ENCODE results near the gene BABAM2. TPM values are rescaled to one million over a fixed set of nuclear protein-coding genes. Genes with fewer than 3 reads are reported as not detected.

Gene BABAM2
- total RNA-seq, 1 donor from 2014 or later = 37.1 TPM

GRCh38 chr2:27907547-27907946, 17.0 kb downstream of the BABAM2 start:
- Mint-ChIP-seq H3K27me3 (no peaks in the 10 kb centered on the region), H3K9me3 (ENCODE audit: low read depth) (no peaks in the 10 kb centered on the region), H3K4me3 (ENCODE audit: low read depth) (no peak overlapping the region), H3K4me1 (ENCODE audit: low read depth) (peaks cover 3% of the 10 kb centered on the region), H3K36me3 (ENCODE audit: insufficient read depth) (peaks cover 2% of the 10 kb centered on the region), H3K27ac (no peak overlapping the region)
- no peak for DNase-seq (ENCODE audit: low spot score, unreplicated experiment)
- TF ChIP-seq, protein P1, sequence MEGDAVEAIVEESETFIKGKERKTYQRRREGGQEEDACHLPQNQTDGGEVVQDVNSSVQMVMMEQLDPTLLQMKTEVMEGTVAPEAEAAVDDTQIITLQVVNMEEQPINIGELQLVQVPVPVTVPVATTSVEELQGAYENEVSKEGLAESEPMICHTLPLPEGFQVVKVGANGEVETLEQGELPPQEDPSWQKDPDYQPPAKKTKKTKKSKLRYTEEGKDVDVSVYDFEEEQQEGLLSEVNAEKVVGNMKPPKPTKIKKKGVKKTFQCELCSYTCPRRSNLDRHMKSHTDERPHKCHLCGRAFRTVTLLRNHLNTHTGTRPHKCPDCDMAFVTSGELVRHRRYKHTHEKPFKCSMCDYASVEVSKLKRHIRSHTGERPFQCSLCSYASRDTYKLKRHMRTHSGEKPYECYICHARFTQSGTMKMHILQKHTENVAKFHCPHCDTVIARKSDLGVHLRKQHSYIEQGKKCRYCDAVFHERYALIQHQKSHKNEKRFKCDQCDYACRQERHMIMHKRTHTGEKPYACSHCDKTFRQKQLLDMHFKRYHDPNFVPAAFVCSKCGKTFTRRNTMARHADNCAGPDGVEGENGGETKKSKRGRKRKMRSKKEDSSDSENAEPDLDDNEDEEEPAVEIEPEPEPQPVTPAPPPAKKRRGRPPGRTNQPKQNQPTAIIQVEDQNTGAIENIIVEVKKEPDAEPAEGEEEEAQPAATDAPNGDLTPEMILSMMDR (IDR thresholded peaks at IDR 0.05; ENCODE audit: unreplicated experiment) = no peak

DNA sequence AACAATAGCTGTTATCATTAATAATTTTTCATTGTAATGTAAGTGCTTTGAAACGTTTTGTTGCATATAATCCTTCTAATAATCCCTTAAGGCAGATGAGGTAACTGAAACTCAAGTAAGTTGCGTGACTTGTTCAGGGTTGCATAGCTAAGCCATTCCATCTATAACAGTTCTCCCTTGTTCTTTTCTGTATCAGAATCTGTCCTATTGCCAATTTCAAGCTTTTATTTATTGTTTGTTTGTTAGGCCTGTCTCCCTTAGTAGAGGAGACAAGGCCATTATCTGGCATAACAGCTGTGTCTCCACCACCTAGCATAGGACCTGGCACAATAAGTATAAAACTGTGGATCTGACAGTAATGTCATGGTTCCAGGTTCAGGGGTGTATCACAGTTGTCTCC, 19.4 kb downstream of the BABAM2 start:
- Mint-ChIP-seq H3K4me1 (ENCODE audit: low read depth) (peaks cover 5% of the 10 kb centered on the region), H3K9me3 (ENCODE audit: low read depth) (no peaks in the 10 kb centered on the region), H3K27me3 (no peaks in the 10 kb centered on the region), H3K36me3 (ENCODE audit: insufficient read depth) (no peaks in the 10 kb centered on the region), H3K4me3 (ENCODE audit: low read depth) (no peak overlapping the region), H3K27ac (no peak overlapping the region)
- TF ChIP-seq, protein P1 (IDR thresholded peaks at IDR 0.05; ENCODE audit: unreplicated experiment) = no peak
- DNase-seq (ENCODE audit: low spot score, unreplicated experiment) = no peak

DNA sequence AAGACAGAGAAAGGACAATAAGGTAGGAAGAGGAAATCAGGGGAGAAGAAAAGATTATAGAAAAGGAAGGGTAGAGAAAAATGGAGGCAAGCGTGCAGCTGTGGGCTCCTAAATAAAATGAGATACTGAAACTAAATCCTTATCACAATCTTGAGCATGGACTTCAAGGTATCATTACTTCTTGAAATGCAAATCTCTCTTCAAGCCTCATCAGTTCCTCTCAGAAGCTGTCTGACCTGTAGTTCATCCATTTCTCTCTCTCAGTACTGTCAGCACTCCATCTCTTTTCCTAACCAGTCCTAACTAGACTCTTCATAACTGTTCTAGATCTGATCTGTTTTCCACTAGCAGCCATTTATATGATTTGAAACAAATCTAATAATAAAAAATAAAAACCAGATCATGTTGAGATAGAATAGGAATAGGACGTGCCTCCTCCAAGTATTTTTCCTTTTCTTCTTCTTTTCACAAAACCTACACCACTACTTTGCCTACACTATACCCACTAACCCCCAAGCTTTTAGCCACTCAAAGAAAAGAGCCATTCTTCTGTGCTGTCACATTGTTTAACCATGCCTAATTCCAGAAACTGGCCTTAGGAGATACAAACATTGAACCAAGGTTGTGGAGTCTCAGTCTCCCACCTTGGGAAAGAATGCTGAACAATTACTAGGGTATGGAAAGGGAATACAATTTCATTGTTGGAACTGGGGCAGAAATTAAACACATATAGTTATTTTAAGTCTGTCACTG, 21.1 kb downstream of the BABAM2 start:
- H3K27ac Mint-ChIP-seq = no peak overlapping the region
- DNase-seq (ENCODE audit: low spot score, unreplicated experiment) = no peak
- no peak overlapping the region for H3K4me3 Mint-ChIP-seq (ENCODE audit: low read depth)
- TF ChIP-seq, protein P1 (IDR thresholded peaks at IDR 0.05; ENCODE audit: unreplicated experiment) = no peak
- H3K9me3 Mint-ChIP-seq (ENCODE audit: low read depth) = no peaks in the 10 kb centered on the region
- H3K4me1 Mint-ChIP-seq (ENCODE audit: low read depth) = peaks cover 5% of the 10 kb centered on the region
- H3K36me3 Mint-ChIP-seq (ENCODE audit: insufficient read depth) = no peaks in the 10 kb centered on the region
- no peaks in the 10 kb centered on the region for H3K27me3 Mint-ChIP-seq

GRCh38 chr2:27912512-27912911, 22.0 kb downstream of the BABAM2 start:
- Mint-ChIP-seq H3K4me1 (ENCODE audit: low read depth) (peaks cover 5% of the 10 kb centered on the region), H3K4me3 (ENCODE audit: low read depth) (no peak overlapping the region), H3K36me3 (ENCODE audit: insufficient read depth) (no peaks in the 10 kb centered on the region), H3K9me3 (ENCODE audit: low read depth) (no peaks in the 10 kb centered on the region), H3K27me3 (no peaks in the 10 kb centered on the region), H3K27ac (no peak overlapping the region)
- DNase-seq (ENCODE audit: low spot score, unreplicated experiment) = no peak
- TF ChIP-seq, protein P1 (IDR thresholded peaks at IDR 0.05; ENCODE audit: unreplicated experiment) = no peak

DNA sequence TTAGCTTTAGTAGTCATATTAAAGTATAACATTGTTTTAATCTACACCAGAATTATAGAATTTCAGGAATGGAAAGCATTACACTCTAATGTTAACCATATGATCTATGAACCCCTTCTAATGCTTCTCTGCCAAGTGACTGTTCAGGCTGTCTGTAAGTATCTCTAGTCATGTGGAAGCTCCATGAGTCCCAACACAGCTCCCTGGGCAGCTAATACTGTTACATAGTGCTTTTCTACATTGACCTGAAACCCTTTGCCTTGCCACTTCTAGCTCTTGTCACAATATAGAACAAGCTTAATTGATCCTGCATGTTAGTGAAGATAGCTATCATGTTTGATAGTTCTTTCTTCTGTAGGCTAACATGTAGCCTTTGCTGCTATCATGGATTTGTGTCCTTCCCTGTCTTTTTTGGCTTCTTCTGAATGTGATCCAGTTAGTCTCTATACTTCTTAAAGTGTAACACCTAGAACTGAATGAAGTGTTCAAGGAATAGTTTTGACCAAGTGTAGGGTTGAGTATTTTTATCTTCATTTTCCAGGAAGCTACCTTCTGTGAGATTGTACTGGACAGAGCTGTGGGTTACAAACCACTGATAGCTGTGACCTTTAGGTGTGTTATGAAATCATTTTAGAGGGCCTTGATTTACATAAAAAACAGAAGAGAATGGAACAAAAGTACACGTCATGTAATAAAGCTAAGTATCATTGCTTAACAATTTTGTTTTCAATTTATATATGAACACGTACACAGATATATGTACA, 23.7 kb downstream of the BABAM2 start:
- no peaks in the 10 kb centered on the region for H3K9me3 Mint-ChIP-seq (ENCODE audit: low read depth)
- TF ChIP-seq, protein P1 (IDR thresholded peaks at IDR 0.05; ENCODE audit: unreplicated experiment) = no peak
- no peaks in the 10 kb centered on the region for H3K36me3 Mint-ChIP-seq (ENCODE audit: insufficient read depth)
- DNase-seq (ENCODE audit: low spot score, unreplicated experiment) = no peak
- no peak overlapping the region for H3K4me3 Mint-ChIP-seq (ENCODE audit: low read depth)
- peaks cover 5% of the 10 kb centered on the region for H3K4me1 Mint-ChIP-seq (ENCODE audit: low read depth)
- H3K27me3 Mint-ChIP-seq = no peaks in the 10 kb centered on the region
- H3K27ac Mint-ChIP-seq = no peak overlapping the region

Data from progenitor cell of endocrine pancreas (in vitro differentiated cells).